ENCODE results near the gene ARHGDIB.

The ARHGDIB gene

DNA sequence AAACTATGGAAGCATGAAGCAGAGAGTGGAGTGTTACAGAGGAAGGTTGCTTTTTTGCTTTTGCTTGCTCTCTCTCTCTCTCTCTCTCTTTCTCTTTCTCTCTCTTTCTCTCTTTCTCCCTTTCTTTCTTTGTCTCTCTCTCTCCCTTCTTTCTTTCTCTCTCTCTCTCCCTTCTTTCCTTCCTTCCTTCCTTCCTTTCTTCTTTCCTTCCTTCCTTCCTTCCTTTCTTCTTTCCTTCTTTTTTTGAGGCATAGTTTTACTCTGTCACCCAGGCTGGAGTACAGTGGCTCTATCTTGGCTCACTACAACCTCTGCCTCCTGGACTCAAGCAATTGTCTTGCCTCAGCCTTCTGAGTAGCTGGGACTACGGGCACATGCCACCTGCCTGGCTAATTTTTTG, 7.6 kb downstream of the ARHGDIB start:
- no peak for DNase-seq

DNA sequence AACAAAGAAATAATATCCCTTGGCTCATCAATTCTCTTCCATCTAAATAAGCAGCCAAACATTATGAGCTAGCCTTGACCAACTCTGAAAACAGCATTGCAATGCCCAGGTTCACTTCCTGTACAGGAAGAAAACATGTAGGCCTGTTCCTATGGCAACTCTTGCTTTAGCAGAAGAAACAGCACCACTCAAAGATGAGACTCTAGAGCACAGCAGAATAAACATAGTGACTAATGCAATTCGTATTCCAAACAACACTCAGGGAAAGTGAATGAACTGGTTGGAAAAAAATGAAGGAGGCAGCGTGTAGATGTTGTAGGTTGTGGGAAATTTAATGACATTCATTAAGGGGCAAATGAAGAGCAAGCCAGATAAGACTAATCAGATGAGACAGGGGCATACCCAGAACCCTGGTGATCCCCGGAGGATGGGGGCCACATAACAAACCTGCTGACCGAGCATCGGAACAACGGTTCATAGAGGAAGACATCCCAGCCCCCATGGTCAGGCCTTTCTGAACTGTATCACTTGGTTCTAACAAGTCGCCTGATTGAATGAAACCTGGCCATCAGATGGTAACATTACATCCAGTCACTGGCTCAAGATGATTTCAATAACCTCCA, 9.0 kb downstream of the ARHGDIB start:
- no peak for DNase-seq

DNA sequence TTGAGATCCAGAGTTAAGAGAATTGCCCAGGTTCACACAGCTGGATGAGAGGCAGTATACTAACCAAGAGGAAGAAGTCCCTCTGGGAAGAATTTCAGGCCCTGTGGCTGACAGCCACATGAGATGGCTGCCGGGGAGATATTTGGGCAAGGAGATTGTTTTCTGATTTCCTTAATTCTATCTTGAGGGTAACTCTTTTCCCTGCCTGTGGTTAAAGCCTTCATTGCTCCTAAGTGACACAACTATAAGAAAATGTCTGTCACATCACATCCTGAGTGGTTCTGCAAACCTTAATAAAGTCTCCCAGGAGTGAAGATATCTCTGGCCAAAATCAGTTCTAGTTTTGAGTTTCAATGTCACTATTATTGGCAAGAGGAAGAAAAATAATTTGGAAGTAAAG, 9.6 kb downstream of the ARHGDIB start:
- DNase-seq: no peak

DNA sequence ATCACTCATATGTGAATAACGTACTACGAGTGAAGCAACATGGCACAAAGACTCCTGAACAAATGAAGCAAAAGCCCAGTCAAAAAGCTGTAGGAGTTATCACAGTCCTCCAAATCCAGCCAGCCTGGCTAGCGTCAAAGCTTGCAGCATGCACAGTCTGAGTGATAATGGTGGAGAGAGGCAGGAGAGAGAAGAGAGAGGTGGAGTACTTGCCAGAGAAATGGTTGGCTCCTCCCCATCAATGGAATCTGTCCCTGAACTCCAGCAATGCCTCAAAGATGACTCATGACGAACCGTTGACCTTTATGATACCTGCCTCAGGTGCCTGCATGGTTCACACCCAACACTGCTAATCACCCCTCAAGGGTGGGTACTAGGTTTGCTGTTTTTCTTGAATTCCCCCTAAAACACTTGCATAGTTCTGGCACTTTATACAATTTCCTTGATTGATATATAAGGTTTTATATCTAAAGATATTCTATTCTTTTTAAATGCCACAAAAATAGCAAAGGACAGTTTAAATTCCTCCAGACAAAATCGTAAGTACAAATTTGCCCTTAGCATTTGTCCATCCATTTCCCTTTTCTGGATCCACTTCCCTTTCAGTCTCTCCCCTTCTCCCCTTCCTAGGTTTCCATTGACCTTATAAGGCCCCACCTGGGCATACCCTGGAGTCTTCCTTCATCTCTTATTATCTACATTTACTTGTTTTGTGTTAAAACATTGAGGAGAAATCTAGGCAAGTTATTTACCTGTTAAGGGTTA, 10.2 kb downstream of the ARHGDIB start:
- DNase-seq: no peak

DNA sequence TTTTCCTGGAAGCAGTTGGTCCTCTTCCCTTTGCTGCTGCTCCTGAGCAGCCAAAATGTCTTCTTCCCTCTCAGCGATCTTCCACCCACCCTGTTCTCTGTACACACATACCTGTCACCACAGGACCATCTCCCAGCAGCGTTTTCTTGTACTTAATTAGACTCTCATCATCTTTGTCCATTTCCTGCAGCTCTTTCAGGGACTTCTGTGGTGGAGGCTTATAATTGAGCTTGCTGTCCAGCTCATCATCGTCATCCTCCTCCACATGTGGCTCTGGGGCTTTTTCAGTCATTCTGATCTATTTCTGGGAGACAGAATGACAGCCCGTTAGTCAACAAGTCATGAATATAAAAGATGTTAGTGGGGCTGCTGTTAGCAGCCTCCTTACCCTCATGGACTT, 11.0 kb downstream of the ARHGDIB start:
- DNase-seq: no peak

DNA sequence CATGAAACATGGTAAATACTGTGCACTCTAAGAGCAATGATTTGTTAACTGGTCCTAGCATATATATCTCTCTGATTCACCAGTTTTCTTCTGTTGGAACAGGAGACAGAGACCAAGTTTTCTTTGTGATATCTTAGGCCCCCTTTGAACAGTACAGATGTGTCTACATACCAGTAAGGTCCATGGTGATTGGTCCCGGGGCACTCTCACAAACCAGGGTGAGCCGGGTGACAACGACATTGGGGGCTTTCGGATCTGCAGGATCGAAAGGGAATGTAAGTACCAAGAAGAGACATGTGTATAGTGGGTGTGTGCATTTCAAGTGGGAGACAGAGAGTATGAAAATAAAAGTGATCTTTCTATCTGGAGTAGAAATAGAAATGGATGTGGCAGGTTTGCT, 11.8 kb downstream of the ARHGDIB start:
- DNase-seq: no peak

DNA sequence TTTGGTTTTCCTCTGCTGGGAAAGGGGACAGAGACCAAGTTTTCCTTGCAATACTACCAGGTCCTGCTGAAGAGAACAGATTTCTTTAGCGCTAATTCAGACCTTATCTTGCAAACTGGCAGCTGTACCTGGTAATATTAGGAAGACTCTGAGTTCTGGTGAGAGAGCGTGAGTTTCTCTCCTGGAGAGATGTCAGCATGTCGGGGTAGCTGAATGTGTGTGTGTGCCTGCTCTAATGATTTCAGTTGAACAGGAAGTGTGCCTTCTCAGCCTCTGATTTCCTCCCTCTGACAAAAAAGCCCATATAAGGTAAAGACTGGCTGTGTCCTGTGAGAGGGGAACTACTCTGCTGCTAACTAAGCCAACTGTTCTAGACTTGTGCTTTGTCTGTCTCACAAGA, 12.7 kb downstream of the ARHGDIB start:
- DNase-seq: no peak

GRCh38 chr12:14946861-14947260, 14.5 kb downstream of the ARHGDIB start:
- DNase-seq: no peak

DNA sequence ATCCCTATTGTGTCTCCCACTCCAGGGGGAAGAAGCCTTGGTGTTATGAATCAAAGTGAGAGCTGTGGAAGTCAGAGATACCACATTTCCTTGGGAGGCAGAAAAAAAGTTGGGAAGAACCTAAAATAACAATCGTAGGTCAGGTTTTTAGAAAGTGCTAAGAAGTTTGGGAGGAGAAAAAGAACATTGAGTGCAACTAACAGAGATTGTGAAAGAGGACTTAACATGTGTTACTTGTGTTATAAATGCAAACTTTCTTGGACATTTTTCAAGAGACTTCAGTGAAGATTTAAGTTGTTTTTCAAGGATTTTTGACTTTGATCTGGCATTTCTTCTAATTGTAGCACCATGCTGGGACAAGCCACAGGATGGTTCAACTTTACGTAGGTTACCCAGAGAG, 15.2 kb downstream of the ARHGDIB start:
- DNase-seq: no peak

GRCh38 chr12:14942196-14942931, 19.0 kb downstream of the ARHGDIB start:
- no peak for DNase-seq

DNA sequence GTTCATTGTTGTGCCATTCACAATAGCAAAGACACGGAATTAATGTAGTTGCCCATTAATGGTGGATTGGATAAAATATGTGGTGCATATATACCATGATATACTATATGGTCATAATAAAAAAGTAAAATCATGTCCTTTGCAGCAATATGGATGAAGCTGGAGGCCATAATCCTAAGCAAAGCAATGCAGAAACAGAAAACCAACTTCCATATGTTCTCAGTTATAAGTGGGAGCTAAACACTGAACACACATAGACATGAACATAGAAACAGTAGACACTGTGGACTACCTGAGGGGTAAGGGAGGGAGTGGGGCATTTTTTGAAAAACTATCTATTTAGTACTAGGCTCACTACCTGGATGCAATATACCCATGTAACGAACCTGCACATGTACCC, 20.0 kb downstream of the ARHGDIB start:
- DNase-seq: no peak

DNA sequence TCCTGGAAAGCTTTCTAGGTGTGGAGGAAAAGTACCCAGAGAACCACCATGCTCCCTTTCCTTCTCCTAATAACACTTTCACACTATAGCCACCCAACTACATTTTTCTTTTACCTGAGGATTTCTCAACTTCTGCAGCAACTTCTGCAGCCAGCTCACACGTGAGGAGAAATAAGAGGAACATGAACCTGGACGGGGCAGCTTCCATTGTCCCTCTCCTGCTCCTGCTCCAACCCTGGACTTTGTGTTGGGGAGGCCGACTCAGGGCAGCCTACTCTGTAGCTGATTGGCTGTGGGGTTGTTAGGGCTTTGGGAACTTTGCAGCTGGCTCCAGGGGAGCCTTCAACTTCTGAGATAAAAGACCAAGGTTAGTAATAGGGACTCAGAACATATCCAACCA, 23.1 kb downstream of the ARHGDIB start, which contains the start of gene ERP27:
TSS of gene ERP27 (minus strand) at position 237 of the 400 bp plus-strand sequence. CDS start at position 208, 29 bp downstream.
- DNase-seq: no peak

GRCh38 chr12:14937689-14938088, 23.7 kb downstream of the ARHGDIB start:
- DNase-seq: no peak

- no peak for DNase-seq
These were observed 24.4 kb downstream of the ARHGDIB start for GRCh38 chr12:14937014-14937413.

DNA sequence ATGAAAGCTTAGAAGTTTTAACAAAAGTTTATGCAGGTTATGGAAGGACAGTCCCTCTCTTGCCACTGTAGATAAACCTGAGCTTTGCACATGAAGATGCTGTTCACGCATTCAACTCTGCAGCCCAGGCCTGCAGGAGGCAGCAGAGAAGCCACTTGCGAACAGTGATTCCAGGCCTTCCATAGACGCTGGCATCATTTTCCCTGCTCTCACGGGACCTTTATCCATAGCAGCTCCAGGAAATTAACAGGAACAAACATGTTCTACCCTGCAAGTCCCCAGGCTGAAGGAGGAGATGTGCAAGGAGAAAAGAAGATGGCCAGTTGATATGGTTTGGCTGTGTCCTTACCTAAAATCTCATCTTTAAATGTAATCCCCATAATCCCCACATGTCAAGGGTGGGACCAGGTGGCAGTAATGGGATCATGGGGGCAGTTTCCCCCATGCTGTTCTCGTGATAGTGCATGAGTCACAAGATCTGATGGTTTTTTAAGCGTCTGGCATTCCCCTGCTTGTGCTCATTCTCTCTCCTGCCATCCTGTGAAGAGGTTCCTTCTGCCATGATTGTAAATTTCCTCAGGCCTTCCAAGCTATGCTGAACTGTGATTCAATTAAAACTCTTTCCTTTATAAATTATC, 25.1 kb downstream of the ARHGDIB start:
- no peak for DNase-seq

DNA sequence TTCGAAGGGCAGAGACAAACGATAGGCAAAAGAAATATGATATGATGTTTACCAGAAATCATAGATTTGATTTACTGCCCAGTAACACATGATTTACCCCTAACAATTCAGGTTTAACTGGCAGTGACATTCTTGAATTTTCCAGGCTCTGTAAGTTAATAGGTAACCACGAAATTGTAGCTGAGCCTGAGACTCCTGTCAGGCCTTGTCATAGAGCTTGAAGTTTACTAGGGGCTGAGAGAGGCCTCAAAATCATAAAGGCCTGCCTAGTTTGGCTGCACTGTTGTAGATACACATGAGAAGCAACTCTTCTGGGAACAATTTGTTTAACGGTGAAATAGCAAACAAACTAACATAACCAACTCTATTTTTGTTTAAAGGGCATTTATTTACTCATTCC, 26.4 kb downstream of the ARHGDIB start:
- no peak for DNase-seq

- DNase-seq: no peak
These were observed 26.9 kb downstream of the ARHGDIB start for GRCh38 chr12:14934511-14934910.

GRCh38 chr12:14931791-14932560, 29.4 kb downstream of the ARHGDIB start:
- DNase-seq: no peak

GRCh38 chr12:14931359-14931758, 30.0 kb downstream of the ARHGDIB start:
- no peak for DNase-seq

DNA sequence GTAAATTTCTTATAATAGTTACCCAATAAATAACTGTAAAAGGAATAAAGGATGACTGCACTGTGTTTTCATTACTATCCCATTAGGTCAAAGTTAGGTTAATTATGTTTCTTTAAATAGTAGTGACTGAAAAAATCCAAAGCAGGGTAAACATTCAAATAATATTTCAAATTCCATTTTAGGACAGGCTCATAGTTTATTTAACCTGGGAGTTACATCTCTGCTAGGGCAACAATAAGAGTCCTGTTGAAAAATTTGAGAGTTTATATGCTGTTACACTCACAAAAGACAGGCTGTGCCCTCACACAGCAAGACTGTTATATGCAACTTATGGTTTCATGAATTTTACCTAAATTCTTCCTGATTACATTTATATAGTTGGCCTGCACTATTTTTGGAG, 31.1 kb downstream of the ARHGDIB start:
- DNase-seq: no peak

DNA sequence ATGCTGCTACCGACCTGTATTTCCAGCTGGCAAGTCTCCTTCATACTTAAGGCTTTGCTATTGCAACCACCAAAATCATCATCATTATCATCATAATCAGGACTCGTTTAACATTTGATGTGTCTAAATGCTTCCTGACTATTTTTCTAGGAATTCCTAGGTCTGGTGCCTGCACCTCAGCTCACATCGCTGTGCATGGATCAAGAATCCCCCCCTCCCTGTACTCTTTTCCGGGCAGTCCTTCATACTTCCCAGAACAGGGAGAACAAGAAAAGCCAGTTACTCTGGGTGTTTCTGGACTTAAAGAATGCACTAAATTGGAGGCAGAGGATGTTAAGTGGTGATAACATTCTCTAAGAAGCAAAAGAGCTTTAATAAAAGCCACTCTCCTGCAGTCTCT, 32.5 kb downstream of the ARHGDIB start:
- no peak for DNase-seq

DNA sequence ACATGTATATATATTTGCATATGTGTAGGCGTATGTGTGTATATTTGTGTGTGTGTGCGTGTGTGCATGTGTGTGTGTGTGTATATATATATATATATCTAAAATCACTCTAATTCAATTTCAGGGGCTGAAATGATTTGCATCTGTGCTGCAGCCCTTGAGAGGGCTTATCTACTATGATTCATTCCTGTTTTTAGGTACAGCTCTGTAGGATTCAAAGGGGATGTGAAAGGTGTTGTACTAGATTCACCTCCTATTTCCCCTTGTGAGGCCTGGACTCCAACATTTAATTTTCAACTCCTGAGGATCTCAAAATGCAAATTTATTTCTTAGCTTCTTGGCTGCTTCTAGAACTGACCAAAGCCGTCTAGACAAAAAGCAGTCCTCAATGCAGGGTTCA, 34.1 kb downstream of the ARHGDIB start:
- no peak for DNase-seq

DNA sequence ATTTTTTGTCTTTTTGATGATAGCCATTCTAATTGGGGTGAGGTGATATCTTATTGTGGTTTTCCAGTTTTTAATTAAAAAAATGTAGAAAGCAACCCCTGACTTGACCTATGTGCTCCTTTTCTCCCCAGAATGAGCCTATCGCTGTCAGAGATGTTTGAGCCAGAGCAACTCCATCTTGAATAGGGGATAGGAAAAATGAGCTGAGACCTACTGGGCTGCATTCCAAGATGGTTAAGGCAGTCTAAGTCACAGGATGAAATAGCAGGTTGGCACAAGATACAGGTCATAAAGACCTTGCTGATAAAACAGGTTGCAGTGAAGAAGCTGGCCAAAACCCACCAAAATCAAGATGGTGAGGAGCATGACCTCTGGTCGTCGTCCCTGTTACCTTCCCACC, 36.9 kb downstream of the ARHGDIB start:
- DNase-seq: no peak
